Left ventricle myocardium inferior (tissue), 1 donor: ENCODE data around the gene IGFBP6. TPM values are rescaled to one million over a fixed set of nuclear protein-coding genes. Genes with fewer than 3 reads are reported as not detected.
A peak's percentile ranks its signal among the peaks of the same experiment; 100 is the strongest.

ENCODE experiments used
- DNase-seq: peaks from one replicate; pipeline ENCODE4 v3.0.0-alpha.2; 2020
- H3K27ac ChIP-seq: fragments of 200-600 bp; replicated peaks from 2 replicates; pipeline ENCODE4 v1.8.0; 2021
- H3K27me3 ChIP-seq: fragments of 200-600 bp; 2 replicates; pipeline ENCODE4 v1.8.0; 2021; ENCODE audit warnings: low read depth
- H3K36me3 ChIP-seq: fragments of 200-600 bp; 2 replicates; pipeline ENCODE4 v1.8.0; 2021
- H3K4me1 ChIP-seq: fragments of 200-600 bp; 2 replicates; pipeline ENCODE4 v1.8.0; 2021
- H3K4me3 ChIP-seq: fragments of 200-600 bp; 2 replicates; pipeline ENCODE4 v1.8.0; 2021; ENCODE audit warnings: mild to moderate bottlenecking, moderate library complexity
- H3K9me3 ChIP-seq: fragments of 200-600 bp; replicated peaks from 2 replicates; pipeline ENCODE4 v1.8.0; 2021
- intact Hi-C: fragments of 100-400 bp; cut with micrococcal nuclease; formaldehyde crosslinking; loops from one replicate; pipeline ENCODE4 v1.11.0; 2022
- total RNA-seq: library from RNA; stranded (reverse); fragmentation: NEBNext Ultra II Directional; extraction: Animal tissue kit (Norgen Biotek cat#: 25700); gene quantifications from one replicate; pipeline ENCODE4 v1.2.1, GENCODE V29; 2021
- TF ChIP-seq, protein P1 (sequence below): fragments of 200-600 bp; IDR thresholded peaks from 2 replicates; pipeline ENCODE4 v1.8.0; 2021; ENCODE audit warnings: antibody characterized with exemption, mild to moderate bottlenecking, borderline replicate concordance
- donor health status: DM: no; HTN: yes; CAD: no; lungs with severe emphysema.

The IGFBP6 gene
- total RNA-seq, 1 donor from 2014 or later = 53.0 TPM

DNA sequence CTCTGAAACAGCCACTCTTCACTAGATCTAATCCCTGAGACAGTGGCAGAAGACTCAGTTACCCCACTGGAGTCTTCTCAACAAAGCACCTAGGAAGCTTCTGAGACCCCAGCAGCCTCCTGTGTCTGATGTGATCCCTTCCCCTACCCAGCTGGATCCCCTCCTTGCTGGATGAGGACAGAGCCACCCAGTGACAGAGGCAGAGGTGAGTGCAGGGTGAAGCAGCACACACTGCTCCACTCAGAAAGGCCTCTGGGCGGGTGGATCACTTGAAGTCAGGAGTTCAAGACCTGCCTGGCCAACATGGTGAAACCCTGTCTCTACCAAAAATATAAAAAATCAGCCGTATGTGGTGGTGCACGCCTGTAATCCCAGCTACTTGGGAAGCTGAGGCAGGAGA lies 21.0 kb upstream of the IGFBP6 start:
- Histone ChIP-seq H3K4me3 (no peak overlapping the region), H3K27me3 (no peaks in the 10 kb centered on the region), H3K36me3 (peaks cover 30% of the 10 kb centered on the region), H3K9me3 (no peaks in the 10 kb centered on the region), H3K4me1 (peaks cover 69% of the 10 kb centered on the region), H3K27ac (no peak overlapping the region)
- intact Hi-C loops = no loop called here
- TF ChIP-seq, protein P1, sequence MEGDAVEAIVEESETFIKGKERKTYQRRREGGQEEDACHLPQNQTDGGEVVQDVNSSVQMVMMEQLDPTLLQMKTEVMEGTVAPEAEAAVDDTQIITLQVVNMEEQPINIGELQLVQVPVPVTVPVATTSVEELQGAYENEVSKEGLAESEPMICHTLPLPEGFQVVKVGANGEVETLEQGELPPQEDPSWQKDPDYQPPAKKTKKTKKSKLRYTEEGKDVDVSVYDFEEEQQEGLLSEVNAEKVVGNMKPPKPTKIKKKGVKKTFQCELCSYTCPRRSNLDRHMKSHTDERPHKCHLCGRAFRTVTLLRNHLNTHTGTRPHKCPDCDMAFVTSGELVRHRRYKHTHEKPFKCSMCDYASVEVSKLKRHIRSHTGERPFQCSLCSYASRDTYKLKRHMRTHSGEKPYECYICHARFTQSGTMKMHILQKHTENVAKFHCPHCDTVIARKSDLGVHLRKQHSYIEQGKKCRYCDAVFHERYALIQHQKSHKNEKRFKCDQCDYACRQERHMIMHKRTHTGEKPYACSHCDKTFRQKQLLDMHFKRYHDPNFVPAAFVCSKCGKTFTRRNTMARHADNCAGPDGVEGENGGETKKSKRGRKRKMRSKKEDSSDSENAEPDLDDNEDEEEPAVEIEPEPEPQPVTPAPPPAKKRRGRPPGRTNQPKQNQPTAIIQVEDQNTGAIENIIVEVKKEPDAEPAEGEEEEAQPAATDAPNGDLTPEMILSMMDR = no peak
- DNase-seq = no peak

DNA sequence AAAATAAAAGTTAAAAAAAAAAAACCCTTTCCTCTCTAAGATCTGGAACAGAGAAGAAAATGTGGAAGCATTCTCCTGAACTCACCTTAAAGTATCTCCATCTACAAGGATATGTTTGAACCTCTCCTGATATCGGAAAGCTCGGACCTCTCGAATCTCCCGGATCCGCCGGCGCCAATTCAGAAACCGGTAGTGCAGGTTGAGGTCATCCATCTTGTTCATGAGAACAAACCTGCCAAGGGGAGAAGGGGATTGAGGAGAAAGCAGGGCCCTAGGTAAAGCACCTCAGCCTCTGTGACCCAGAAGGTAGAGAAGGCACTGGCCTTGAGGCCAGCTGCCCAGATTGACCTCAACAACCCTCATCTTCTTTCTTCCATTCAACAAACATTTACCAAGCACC lies 20.4 kb upstream of the IGFBP6 start:
- no peak for DNase-seq
- TF ChIP-seq, protein P1 = no peak
- intact Hi-C loops = no loop called here
- Histone ChIP-seq H3K27me3 (no peaks in the 10 kb centered on the region), H3K9me3 (no peaks in the 10 kb centered on the region), H3K36me3 (peaks cover 30% of the 10 kb centered on the region), H3K4me1 (peaks cover 64% of the 10 kb centered on the region), H3K4me3 (no peak overlapping the region), H3K27ac (no peak overlapping the region)

DNA sequence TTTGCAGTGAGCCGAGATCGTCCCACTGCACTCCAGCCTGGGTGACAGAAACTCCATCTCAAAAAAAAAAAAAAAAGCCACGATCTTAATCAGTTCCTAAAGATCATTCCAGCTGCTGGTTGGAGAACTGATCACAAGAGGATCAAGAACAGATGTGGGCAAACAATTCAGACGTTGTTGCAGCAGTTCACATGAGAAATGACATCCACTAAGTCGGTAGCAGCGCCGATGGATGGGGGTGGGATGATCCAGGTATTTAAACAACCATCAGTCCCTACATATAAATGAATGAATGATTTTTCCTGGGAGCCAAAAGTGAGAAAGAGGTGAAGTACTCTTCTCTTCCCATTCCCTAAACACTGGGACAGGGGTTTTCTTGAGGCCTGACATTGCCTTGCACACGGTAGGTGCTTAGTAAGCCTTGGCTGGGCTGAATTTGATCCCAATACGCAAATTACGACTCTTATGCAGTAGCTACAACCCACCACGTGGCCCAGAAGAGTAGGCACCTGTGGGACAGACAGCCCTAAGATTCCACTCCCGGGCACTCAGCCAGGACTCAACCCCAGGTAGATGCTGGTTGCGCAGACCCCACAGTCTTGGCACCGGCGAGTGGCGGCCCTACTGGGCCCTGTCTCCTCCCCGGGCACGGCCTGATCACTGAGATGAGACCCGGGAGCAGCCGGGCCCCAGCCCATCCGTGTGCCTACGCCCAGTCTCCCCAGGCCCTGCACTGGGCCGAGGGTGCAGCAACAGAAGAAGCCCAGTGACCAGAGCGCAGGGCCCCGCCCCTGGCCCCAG lies 18.8 kb upstream of the IGFBP6 start:
- peak overlapping the region; percentile 98 for H3K27ac ChIP-seq
- no peaks in the 10 kb centered on the region for H3K27me3 ChIP-seq
- no peak for DNase-seq
- peaks cover 49% of the 10 kb centered on the region for H3K4me1 ChIP-seq
- TF ChIP-seq, protein P1 = no peak
- H3K9me3 ChIP-seq = no peaks in the 10 kb centered on the region
- H3K4me3 ChIP-seq = peak overlapping the region; percentile 87
- intact Hi-C loops = no loop called here
- peaks cover 30% of the 10 kb centered on the region for H3K36me3 ChIP-seq

DNA sequence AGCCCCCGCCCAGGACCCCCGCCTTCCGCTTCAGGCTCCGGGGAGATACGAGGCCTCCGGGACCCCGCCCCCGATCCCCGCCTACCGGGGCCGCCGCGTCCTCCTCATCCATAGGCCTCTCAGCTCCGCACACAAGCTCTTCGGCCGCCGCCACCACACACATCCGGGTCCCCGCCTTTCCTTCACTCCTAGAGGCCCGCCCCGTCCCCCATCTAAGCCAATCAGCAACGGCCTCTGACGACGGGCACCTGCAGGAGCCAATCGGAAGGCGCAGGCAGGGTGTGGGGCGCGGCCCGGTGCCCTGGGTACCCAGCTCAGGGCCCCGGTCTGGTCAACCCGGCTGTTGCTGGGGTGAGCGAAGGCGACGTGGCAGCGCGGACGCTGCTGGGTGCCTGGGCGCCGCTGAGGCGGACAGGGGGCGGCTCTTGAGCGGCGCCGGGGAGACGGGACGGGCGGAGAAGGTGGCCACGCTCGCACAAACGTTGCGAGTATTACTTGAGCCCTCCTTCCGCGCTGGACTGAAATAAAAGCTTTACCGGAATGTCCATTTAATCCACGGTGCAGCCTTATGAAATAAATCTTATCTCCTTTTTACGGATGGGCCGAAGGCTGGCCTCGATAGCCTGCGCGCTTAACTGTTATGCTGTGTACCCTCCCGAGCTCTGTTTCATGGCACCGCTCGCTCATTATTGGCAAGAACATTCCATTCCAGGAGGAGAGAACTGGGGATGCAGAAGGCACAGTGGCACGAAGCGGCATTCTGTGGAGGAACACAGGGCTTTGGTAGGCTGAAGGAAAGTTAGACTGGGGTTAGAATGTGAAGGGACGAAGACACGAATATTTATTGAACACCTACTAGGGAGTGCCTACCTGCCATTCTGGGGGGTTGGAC lies 18.0 kb upstream of the IGFBP6 start, which contains the start of gene SPRYD3:
SPRYD3 (minus strand) TSS at position 165 of the 892 bp plus-strand sequence; CDS start at position 108, 57 bp downstream.
- peaks cover 40% of the 10 kb centered on the region for H3K4me1 ChIP-seq
- H3K27ac ChIP-seq = peak within 1 kb of the TSS; percentile 98
- peaks cover 29% of the 10 kb centered on the region for H3K36me3 ChIP-seq
- no peaks in the 10 kb centered on the region for H3K27me3 ChIP-seq
- TF ChIP-seq, protein P1 = peak; percentile 11
- peaks cover under 1% of the 10 kb centered on the region for H3K9me3 ChIP-seq
- peak within 1 kb of the TSS; percentile 87 for H3K4me3 ChIP-seq
- intact Hi-C loops = no loop called here
- peak; percentile 98 for DNase-seq

DNA sequence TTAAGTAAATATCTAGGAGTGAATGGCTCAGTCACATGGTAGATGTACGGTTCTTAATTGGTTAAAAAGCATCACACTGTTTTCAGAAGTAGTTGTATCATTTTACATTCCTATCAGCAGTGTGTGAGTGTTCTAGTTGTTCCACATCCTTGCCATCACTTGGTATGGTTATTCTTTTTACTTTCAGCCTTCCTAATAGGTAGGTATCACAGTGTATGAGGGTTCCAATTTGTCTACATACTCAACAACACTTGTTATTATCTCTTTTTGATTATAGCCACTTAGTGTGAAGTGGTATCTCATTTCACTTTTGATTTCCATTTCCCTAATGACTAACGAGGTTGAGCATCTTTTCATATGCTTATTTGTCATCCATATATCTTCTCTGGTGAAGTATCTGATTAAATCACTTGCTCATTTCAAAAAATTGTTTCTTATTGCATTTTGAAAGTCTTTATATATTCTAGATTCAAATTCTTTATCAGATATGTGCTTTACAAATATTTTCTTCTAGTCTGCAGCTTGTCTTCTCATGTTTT lies 14.8 kb upstream of the IGFBP6 start:
- TF ChIP-seq, protein P1 = no peak
- DNase-seq = no peak
- Histone ChIP-seq H3K4me1 (peaks cover 27% of the 10 kb centered on the region), H3K4me3 (no peak overlapping the region), H3K27ac (no peak overlapping the region), H3K36me3 (no peaks in the 10 kb centered on the region), H3K27me3 (no peaks in the 10 kb centered on the region), H3K9me3 (peaks cover 6% of the 10 kb centered on the region)
- intact Hi-C loops = no loop called here
